ENCODE measurements around the gene NTSR2. TPM values are rescaled to one million over a fixed set of nuclear protein-coding genes. Genes with fewer than 3 reads are reported as not detected.

NTSR2 gene
- total RNA-seq, 2 experiments from 2014 or later: not detected

DNA sequence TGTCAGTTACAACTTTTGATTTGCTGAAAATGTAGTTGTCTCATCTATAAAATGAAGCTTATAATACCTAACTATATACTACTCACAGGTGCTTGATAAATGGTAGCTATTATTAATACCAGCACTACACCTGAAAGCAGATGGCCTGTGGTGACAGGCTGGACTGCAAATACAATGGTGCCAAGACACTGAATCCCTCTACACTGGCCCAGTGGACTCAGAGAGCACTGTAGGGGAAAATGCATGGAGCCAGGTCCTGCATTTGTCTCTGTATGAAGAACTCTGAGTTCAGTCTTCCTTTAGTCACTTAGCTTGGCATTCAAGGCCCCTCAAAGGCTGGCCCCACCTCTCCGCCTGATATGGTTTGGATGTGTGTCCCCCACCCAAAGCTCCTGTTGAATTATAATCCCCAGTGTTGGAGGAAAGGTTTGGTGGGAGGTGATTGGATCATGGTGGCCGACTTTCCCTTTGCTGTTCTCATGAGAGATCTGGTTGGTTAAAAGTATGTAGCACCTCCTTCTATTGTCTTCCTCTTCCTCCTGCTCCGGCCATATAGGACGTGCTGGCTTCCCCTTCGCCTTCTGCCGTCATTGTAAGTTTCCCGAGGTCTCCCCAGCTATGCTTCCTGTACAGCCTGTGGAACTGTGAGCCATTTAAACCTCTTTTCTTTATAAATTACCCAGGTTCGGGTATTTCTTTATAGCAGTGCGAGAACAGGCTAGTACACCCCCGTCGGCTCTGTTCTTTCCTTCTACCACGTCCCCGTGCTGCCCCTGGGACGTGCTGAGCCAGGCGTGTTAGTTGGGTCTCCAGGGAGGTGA, 11.1 kb upstream of the NTSR2 start:
- peaks cover 5% of the 10 kb centered on the region for H3K4me1 Mint-ChIP-seq
- ATAC-seq: no peak
- H3K4me3 Mint-ChIP-seq: no peak overlapping the region
- no peak for DNase-seq
- no peak overlapping the region for H3K27ac Mint-ChIP-seq
- no peaks in the 10 kb centered on the region for H3K9me3 Mint-ChIP-seq (ENCODE audit: low read depth)
- no peaks in the 10 kb centered on the region for H3K36me3 Mint-ChIP-seq
- H3K27me3 Mint-ChIP-seq: peaks cover 47% of the 10 kb centered on the region
- CTCF ChIA-PET: interaction anchor here (0.7 to 4.1 kb wide), 10 partner anchors 9 to 104 kb away, joined by 3 to 24 read pairs (median 3); no protein-coding TSS in a partner anchor

DNA sequence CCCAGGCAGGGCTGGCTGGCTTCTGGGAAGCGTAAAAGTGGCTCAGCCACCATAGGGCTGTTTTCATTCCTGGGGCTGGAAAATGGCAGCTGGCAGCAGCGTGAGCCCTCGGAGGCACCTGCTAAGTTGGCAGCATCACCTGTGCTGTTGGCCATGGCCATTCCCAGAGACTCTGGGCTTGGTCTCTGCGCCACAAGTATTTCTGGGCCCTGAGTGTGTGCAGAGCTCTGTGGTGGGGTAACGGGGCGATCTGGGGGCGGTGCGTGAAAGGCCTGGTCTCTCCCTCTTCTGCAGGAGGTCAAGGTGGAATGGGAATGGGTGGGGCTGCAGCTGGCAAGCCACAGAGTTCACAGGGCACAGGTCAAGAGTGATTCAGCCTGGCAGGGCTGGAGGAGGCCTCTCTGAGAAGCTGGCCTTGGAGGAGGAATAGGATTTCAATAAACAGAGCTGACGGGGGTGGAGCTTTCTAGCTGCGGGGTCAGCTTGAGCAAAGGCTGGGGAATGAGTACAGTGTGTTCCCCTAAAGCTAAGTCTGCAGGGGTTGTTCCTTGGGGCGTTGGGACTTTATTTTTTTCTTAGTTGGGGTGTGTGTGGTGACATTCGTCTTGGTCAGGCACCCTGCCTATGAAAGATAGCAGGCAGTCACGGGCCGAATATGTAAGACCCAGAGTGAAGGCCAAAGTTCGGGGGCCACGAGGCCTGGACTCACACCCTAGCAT, 10.3 kb upstream of the NTSR2 start:
- CTCF ChIA-PET: interaction anchor here (0.8 to 1.5 kb wide), 9 partner anchors 8 to 105 kb away, joined by 3 to 4 read pairs (median 3); no protein-coding TSS in a partner anchor
- ATAC-seq (no peak), DNase-seq (no peak)
- Mint-ChIP-seq H3K27ac (no peak overlapping the region), H3K27me3 (peaks cover 53% of the 10 kb centered on the region), H3K4me3 (no peak overlapping the region), H3K9me3 (ENCODE audit: low read depth) (no peaks in the 10 kb centered on the region), H3K4me1 (peaks cover 5% of the 10 kb centered on the region), H3K36me3 (no peaks in the 10 kb centered on the region)

DNA sequence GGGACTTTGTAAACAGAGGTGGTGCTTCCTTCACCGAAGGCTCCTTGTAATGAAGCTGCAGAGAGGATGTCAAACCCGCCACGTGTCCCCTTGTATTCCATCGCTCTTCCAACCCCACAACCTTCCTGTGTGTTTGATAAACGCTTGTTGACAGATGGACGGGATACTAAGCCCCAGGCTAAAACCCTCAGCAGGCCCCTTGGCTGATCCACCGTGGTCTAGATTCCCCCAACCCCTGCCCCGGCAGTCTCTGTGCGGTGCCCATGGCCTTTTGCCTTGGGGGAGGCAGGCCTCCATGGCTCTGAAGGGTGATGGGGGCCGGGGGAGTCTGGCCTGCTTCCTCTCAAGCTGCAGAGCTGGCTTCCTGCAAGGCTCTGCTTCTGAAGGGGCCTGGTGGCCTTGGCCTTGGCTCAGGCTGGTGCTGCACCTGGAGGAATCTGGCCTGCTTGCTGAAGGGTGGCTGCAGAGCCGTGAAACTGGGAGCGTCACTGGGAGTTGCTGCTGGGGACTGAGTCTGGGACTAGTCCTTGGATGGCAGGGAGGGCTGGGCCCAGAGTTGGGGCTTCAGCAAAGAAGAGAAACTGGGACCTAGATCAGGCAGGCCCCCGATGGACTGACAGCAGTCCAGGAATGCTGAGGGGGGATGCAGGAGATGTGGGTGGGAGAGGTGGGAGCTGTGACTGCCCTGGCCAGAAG, 9.6 kb upstream of the NTSR2 start:
- Mint-ChIP-seq H3K36me3 (no peaks in the 10 kb centered on the region), H3K4me1 (peaks cover 5% of the 10 kb centered on the region), H3K9me3 (ENCODE audit: low read depth) (no peaks in the 10 kb centered on the region), H3K27ac (no peak overlapping the region), H3K27me3 (peaks cover 53% of the 10 kb centered on the region), H3K4me3 (no peak overlapping the region)
- CTCF ChIA-PET: interaction anchor here (1.4 to 1.5 kb wide), 2 partner anchors 9 to 14 kb away, joined by 3 read pairs; no protein-coding TSS in a partner anchor
- no peak for DNase-seq
- ATAC-seq: no peak

DNA sequence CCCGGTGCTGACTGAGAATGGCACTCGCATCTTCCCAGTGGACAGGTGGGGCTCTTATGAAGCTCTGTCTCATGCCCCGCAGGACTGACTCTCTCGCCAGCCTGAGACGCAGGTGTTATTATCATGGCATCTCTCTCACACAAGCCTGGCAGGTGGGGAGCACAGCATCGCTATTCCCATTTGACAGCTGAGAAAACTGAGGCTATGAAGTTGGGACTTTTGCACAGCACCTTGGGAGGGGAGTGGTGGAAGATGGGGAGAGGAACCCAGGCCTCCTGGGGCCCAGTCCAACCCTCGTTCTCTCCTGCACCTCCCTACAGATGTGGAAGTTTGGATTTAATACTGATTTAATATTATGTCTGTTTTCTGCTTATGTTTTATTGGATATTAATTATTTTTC, 9.0 kb upstream of the NTSR2 start:
- H3K27me3 Mint-ChIP-seq: peaks cover 57% of the 10 kb centered on the region
- no peak overlapping the region for H3K4me3 Mint-ChIP-seq
- peaks cover 5% of the 10 kb centered on the region for H3K4me1 Mint-ChIP-seq
- no peak for DNase-seq
- CTCF ChIA-PET: interaction anchor here (1.5 kb wide), 1 partner anchor 9 kb away, joined by 3 read pairs; no protein-coding TSS in a partner anchor
- no peaks in the 10 kb centered on the region for H3K9me3 Mint-ChIP-seq (ENCODE audit: low read depth)
- no peak for ATAC-seq
- no peaks in the 10 kb centered on the region for H3K36me3 Mint-ChIP-seq
- H3K27ac Mint-ChIP-seq: no peak overlapping the region

DNA sequence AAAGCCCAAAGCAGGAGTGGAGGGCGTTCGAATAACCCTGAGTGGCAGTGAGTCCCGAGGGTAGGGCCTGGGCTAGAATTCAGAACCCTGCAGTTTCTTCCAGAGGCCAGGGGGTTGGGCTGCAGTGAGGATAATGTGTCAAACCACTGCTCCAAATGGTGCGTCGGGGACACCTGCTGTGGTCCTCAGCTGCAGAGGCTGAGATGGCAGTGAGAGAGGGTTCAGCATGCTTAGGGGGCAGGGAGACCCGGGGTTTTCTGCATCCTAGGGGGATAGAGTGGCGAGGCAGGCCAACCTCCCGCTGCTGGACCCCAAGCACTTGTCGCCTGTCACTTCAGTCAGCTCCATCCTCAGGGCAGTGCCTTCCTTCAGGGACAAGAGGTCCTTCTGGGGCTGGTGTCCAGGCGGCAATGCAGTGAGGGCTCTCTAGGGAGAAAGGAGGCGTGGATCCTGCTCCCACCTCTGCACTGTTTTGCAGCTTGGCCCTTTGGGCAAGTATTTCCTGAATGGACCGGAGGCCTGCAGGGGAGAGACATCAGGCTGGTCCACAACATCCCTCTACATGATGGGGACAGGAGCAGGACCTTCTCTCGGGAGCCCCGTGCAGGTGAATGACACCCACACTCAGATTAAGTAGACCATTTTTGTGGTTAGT, 8.4 kb upstream of the NTSR2 start:
- ATAC-seq (no peak), DNase-seq (no peak)
- Mint-ChIP-seq H3K4me1 (peaks cover 5% of the 10 kb centered on the region), H3K4me3 (no peak overlapping the region), H3K27me3 (peaks cover 57% of the 10 kb centered on the region), H3K36me3 (no peaks in the 10 kb centered on the region), H3K27ac (no peak overlapping the region), H3K9me3 (ENCODE audit: low read depth) (no peaks in the 10 kb centered on the region)
- CTCF ChIA-PET: no interaction called here

DNA sequence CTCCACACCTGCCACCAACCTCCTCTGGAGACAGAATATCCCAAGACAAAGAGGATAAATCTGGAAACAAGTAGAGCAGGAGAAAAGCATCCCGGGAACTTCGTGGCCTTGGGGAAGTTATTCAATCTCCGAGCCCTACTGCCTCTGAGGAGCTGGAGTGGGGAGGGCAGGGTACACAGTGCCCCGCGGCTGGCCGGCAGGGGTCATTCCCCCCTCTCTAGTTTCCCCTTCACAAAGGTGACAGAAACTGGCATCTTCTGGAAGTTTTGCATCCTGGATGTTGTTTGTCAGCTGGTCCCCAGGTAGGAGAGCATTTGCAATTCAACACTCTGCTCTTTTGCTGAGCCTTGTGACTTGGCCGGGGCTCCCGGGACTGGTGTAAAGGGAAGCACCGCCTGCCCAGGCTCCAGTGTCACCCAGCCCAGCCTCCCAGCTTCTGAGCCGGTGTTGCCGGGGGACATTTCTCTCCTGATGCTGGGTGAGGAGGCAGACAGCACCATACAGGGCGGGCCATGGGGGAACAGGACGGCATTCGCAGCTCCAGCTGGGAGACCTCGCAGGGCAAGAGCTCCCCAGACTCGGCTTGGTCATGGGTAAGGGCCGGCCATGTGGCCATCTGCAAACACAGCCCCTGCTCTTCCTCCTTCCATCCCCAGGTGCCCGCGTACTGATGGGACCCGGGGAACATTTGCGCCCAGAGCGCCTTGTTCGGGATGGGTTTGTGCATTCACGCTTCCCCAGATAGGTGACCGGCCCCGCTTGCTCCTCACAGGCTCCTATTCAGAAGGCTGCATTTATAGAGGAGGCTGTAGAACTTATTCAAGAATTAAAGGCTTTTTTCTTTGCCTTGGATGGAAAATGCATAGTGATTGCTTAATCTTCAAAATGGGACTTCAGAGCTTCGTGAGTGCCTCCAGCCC, 7.4 kb upstream of the NTSR2 start:
- Mint-ChIP-seq H3K27ac (no peak overlapping the region), H3K9me3 (ENCODE audit: low read depth) (no peaks in the 10 kb centered on the region), H3K36me3 (no peaks in the 10 kb centered on the region), H3K4me1 (peaks cover 8% of the 10 kb centered on the region), H3K4me3 (no peak overlapping the region), H3K27me3 (peaks cover 60% of the 10 kb centered on the region)
- no peak for ATAC-seq
- CTCF ChIA-PET: interaction anchor here (0.9 kb wide), 1 partner anchor 11 kb away, joined by 3 read pairs; no protein-coding TSS in a partner anchor
- DNase-seq: no peak

DNA sequence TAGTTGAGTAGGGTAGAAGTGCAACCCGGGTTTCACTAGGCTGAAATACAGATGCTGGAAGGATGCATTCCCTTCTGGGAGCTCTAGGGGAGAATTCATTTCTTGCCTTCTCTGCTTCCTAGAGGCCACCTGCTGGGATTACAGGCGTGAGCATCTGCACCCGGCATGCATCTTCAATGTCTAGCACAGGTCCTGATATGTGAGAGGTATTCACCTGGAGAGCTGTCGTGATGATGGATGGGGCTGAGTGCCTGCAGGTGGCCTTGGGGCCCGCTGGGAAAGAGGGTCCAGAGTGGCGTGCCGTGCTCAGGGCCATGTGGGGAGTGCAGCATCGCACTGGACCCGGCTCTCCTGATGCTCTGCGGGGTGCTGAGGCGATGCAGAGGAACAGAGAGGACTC, 6.6 kb upstream of the NTSR2 start:
- Mint-ChIP-seq H3K27ac (no peak overlapping the region), H3K4me1 (peaks cover 4% of the 10 kb centered on the region), H3K36me3 (no peaks in the 10 kb centered on the region), H3K4me3 (no peak overlapping the region), H3K9me3 (ENCODE audit: low read depth) (no peaks in the 10 kb centered on the region), H3K27me3 (peaks cover 59% of the 10 kb centered on the region)
- ATAC-seq (no peak), DNase-seq (no peak)
- CTCF ChIA-PET: interaction anchor here (0.9 kb wide), 1 partner anchor 11 kb away, joined by 3 read pairs; no protein-coding TSS in a partner anchor

DNA sequence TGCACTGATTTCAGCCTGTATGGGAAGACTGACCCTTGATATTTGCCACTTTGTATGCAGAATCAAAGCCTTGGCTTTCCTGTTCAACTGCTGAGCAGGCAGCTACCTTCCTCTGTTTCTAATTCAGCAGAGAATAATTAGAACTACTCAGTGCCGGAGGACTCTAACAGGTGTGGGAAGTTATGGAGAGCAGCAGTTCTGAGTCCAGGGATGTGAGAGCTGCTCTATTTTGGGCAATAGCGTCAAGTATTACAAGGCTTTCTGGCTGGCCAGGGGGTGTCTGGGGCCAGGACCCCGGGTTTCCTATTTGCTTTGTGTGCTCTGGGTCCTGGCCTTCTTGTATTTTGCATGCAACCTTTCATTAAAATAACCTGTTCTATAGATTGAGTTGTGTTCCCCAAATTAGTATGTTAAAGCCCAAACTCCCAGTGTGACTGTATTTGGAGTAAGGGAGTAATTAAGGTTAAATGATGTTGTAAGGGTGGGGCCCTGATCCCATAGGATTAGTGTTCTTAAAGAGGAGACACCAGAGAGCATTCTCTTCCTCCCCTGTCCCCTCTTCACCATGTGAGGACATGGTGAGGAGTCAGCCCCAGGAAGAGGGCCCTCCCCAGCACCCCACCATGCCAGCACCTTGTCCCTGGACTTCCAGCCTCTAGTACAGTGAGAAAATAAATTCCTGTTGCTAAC, 5.6 kb upstream of the NTSR2 start:
- ATAC-seq (no peak), DNase-seq (no peak)
- peaks cover 65% of the 10 kb centered on the region for H3K27me3 Mint-ChIP-seq
- no peak overlapping the region for H3K27ac Mint-ChIP-seq
- CTCF ChIA-PET: interaction anchor here (0.6 kb wide), 1 partner anchor 17 kb away, joined by 3 read pairs; no protein-coding TSS in a partner anchor
- H3K9me3 Mint-ChIP-seq (ENCODE audit: low read depth): no peaks in the 10 kb centered on the region
- H3K4me1 Mint-ChIP-seq: peaks cover 4% of the 10 kb centered on the region
- no peak overlapping the region for H3K4me3 Mint-ChIP-seq
- no peaks in the 10 kb centered on the region for H3K36me3 Mint-ChIP-seq

DNA sequence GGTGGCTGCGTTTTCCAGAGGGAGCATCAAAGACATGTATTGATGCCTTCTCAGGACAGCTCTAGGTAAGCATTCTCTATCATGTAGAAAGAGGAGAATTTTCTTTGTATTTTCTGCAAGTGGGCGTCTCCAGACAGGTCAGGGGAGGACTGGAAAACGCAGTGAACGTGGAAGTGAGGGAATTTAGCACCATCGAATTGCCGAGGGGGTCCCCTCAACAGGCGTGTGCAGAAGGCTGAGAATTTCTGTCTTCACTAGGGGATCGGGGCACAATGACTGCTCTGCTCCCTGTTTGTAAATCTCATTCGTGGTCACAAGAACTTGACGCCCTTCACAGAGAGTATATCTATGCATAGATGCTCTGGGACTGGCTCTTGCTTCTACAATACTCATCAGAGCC, 5.0 kb upstream of the NTSR2 start:
- Mint-ChIP-seq H3K9me3 (ENCODE audit: low read depth) (peaks cover 3% of the 10 kb centered on the region), H3K4me3 (no peak overlapping the region), H3K27me3 (peaks cover 71% of the 10 kb centered on the region), H3K36me3 (peaks cover 3% of the 10 kb centered on the region), H3K4me1 (peaks cover 7% of the 10 kb centered on the region), H3K27ac (no peak overlapping the region)
- CTCF ChIA-PET: interaction anchor here (0.6 kb wide), 1 partner anchor 18 kb away, joined by 3 read pairs; no protein-coding TSS in a partner anchor
- ATAC-seq (no peak), DNase-seq (no peak)

DNA sequence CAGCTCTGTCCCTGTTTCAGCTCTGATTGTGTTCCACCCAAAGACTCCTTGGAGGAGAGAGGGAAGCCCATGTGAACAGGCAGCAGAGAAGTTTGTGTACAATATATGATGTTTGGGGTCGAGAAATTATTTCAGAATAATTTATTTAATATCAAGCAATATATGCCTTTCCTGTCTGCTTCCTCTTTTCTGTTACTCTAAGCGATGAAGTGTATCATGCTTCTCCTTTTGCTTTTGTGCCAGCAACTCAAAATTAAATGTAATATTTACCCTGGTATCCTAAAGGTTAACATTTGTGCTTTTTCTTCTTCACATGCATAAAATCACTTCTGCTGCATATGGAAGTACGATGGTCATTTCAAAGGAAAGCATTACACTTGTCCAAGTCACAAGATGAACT, 2.4 kb upstream of the NTSR2 start:
- H3K4me1 Mint-ChIP-seq: peaks cover 7% of the 10 kb centered on the region
- peaks cover 3% of the 10 kb centered on the region for H3K36me3 Mint-ChIP-seq
- H3K27ac Mint-ChIP-seq: no peak overlapping the region
- no peak overlapping the region for H3K4me3 Mint-ChIP-seq
- H3K9me3 Mint-ChIP-seq (ENCODE audit: low read depth): peaks cover 3% of the 10 kb centered on the region
- DNase-seq (no peak), ATAC-seq (no peak)
- H3K27me3 Mint-ChIP-seq: peaks cover 61% of the 10 kb centered on the region
- CTCF ChIA-PET: interaction anchor here (0.9 to 1.5 kb wide), 2 partner anchors 9 to 114 kb away, joined by 3 read pairs; no protein-coding TSS in a partner anchor

DNA sequence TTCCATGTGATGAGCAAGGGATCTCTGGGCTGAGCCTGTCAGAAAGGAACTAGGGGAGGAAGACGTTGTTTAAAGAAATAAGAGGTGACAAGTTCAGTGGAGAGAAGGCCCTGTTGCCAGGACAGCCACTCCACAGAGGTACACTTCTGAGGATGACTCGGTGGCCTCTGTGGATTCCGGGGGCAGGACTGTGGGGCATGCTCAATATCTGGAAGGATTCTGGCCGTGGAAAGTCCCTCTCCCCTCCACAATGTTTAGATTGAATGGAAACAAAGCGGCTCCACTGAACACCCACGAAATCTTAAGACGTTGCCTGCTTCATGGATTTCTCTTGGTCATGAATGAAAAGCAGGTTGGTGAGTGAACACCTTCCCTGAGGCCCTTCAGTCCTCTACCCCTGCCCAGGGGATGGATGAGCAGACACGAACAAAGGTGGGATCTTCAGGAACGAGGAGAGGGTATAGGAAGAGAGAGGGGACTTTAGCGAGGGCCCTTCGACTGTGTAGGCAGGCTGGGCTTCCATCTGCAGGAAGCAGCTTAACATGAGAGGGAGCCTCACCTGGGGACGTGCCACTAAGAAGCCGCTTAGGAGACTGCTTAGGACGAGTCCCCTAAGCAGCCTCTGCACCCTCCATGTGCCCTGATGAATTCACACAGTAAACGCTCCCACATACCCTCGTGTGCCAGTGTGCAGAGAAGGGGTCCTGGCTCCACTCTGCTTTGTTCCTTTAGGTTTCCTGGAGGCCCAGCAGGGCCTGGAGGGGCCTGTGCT, 1.9 kb downstream of the NTSR2 start:
- Mint-ChIP-seq H3K27me3 (peaks cover 31% of the 10 kb centered on the region), H3K9me3 (ENCODE audit: low read depth) (peaks cover 3% of the 10 kb centered on the region), H3K27ac (no peak overlapping the region), H3K36me3 (peaks cover 3% of the 10 kb centered on the region), H3K4me1 (peaks cover 4% of the 10 kb centered on the region), H3K4me3 (no peak overlapping the region)
- CTCF ChIA-PET: no interaction called here
- ATAC-seq: no peak
- peak; percentile 36 for DNase-seq
